Epithelial cell of proximal tubule (primary cell): ENCODE data around the gene TMEM184C. TPM values are rescaled to one million over a fixed set of nuclear protein-coding genes. Genes with fewer than 3 reads are reported as not detected.

ENCODE experiments used
- DNase-seq: peaks from one replicate; pipeline ENCODE4 v3.0.0-alpha.2; 2011; ENCODE audit warnings: low read depth
- H3K4me3 ChIP-seq: 2 replicates; pipeline ENCODE4 v1.5.1; 2011; ENCODE audit warnings: low read depth, mild to moderate bottlenecking, low read length
- total RNA-seq: library from RNA; depleted of rRNA; stranded (reverse); fragments of >200 nt; gene quantifications from 2 replicates; pipeline ENCODE4 v1.2.3, GENCODE V29; 2015
- TF ChIP-seq, protein P1 (sequence below): conservative IDR thresholded peaks from 2 replicates; pipeline ENCODE4 v1.5.1; 2012; ENCODE audit warnings: low read depth, mild to moderate bottlenecking, low read length

Gene TMEM184C
- total RNA-seq, 1 donor from 2014 or later, result 21.7 TPM

DNA sequence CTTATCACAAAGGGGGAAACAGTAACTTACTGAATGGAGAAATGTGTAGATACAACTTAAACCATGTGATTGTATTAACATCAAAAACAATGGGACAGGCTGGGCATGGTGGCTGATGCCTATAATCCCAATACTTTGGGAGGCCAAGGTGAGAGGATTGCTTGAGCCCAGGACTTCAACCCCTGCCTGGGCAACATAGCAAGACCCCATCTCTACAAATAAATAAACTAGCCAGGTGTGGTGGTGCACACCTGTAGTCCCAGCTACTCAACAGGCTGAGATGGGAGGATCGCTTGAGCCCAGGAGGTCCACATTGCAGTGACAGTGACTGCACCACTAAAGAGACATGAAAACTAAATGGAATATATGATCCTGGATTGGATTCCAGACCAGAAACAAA, 26.4 kb downstream of the TMEM184C start:
- no peak overlapping the region for H3K4me3 ChIP-seq
- TF ChIP-seq, protein P1, sequence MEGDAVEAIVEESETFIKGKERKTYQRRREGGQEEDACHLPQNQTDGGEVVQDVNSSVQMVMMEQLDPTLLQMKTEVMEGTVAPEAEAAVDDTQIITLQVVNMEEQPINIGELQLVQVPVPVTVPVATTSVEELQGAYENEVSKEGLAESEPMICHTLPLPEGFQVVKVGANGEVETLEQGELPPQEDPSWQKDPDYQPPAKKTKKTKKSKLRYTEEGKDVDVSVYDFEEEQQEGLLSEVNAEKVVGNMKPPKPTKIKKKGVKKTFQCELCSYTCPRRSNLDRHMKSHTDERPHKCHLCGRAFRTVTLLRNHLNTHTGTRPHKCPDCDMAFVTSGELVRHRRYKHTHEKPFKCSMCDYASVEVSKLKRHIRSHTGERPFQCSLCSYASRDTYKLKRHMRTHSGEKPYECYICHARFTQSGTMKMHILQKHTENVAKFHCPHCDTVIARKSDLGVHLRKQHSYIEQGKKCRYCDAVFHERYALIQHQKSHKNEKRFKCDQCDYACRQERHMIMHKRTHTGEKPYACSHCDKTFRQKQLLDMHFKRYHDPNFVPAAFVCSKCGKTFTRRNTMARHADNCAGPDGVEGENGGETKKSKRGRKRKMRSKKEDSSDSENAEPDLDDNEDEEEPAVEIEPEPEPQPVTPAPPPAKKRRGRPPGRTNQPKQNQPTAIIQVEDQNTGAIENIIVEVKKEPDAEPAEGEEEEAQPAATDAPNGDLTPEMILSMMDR, result no peak
- no peak for DNase-seq

DNA sequence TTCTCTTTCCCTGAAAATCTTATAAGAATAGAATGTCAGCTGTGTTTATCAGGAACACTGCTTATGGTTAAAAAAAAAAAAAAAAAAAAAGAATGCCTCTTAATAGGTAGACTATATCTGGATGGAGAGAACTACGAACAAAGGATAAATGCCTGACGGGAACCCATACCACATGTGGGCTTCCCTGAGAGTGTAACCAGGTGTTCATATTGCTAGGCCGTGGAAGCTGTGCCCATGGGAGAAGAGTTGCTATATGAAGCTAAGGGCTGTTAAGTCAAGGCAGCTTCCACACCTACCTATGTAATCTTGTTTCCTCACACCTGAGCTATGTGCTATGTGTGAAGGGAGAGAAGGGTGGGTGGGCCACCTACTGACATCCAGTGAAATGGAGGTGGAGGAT, 27.3 kb downstream of the TMEM184C start:
- TF ChIP-seq, protein P1, result no peak
- DNase-seq, result no peak
- H3K4me3 ChIP-seq, result no peak overlapping the region

- TF ChIP-seq, protein P1, result no peak
- no peak overlapping the region for H3K4me3 ChIP-seq
Measured at GRCh38 chr4:147645099-147645498, 27.9 kb downstream of the TMEM184C start.

GRCh38 chr4:147648656-147649055, 31.5 kb downstream of the TMEM184C start:
- H3K4me3 ChIP-seq, result no peak overlapping the region
- no peak for DNase-seq
- TF ChIP-seq, protein P1, result no peak

More at GRCh38 chr4:147645099-147645498, 27.9 kb downstream of the TMEM184C start:
- DNase-seq, result no peak

DNA sequence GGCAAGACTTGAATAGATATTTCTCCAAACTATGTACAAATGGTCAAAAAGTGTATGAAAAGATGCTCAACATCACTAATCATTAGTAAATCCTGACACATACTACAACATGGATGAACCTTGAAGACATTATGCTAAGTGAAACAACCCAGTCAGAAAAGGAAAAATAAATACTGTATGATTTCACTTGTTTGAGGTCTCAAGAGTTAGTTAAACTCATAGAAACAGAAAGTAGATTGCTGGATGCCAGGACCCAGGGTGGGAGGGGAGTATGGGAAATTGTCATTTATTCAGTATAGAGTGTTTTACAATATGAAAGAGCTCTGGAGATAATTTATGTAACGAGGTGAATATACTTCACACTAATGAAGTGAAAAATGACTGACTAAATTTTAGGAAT, 34.4 kb downstream of the TMEM184C start:
- no peak for DNase-seq
- no peak overlapping the region for H3K4me3 ChIP-seq
- TF ChIP-seq, protein P1, result no peak

DNA sequence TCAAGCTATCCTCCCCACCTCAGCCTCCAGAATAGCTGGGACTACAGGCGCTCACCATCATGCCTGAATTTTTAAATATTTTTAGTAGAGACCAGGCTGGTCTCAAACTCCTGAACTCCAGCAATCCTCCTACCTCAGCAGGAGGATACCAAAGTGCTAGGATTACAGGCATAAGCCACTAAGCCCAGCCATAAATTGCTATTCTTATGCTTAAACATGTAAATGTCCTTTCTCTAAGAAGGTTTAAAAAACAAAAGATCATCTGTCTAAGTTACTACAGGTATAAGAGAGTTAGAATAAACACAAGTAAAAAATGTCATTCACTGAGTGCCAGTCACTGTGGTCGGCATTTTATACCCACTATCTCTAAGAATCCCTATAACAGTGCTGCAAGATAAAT, 38.4 kb downstream of the TMEM184C start:
- TF ChIP-seq, protein P1, result no peak
- H3K4me3 ChIP-seq, result no peak overlapping the region
- DNase-seq, result no peak

DNA sequence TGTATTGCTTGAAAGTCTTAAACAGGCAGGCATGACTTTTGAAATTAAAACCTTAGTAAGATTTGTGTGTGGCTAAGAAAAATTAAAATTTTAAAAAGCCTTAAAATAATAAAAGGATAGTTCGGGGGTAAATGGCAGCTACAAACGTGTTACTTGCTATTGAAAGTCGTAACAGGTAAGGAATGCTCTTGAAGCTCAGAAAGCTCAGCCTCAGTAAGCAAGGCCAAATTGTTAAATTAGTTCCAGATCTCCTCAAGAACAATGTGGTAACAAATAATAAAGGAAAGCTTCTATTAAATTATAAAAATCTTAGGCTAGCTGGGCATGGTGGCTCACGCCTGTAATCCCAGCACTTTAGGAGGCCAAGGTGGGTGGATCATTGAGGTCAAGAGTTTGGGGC, 41.3 kb downstream of the TMEM184C start:
- TF ChIP-seq, protein P1, result no peak
- DNase-seq, result no peak
- no peak overlapping the region for H3K4me3 ChIP-seq
